CD4-positive, alpha-beta T cell treated with Interleukin-17A for 1 hour (primary cell): ENCODE results near the gene WFDC5.
"Not testable (repeated sequence)": the region's sequence is repeated elsewhere in the genome, so short reads cannot be mapped to it uniquely, and the experiment has no call there.

Experiments
- DNase-seq: peaks from one replicate; pipeline ENCODE4 v3.0.0-alpha.2; 2020

Gene WFDC5

DNA sequence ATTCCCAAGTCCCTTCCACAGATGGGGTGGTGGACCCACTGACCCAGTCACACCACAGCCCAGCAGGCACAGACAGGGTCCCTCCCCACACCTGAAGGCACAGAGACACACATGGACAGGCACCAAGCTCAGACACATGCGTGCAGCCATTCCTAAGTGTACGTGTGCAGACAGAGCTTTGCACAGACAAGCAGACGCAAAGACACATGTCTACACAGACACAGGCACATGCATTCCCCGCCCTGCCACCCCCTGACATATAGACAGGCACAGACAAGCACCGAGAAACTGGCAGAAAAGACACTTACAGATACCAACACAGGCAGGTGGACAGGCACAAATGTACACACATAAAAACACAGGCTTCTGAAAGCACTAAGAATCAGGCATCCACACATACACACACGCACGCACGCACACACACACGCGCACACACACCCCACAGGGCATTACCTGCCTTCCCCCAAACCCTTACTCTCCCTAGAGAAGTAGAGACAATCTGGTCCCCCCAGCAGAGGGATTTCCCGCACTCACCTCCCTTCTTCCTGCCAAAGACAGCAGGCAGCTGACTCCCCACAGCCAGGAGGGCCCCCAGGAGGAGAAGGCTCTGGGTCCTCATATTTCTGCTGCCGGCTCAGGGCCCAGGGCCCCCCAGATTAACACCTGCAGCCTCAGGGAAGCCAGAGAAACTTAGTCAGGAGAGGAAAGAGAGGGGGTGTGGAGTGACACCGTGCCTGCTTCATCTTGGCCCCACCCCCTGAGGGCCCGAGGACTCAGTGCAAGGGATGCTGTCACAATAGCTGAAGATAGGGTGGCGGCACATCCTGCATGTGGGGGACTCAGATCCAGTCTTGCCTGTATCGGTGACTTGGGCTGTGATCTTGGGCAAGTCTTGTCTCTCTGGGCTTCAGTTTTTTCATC, at the start of gene WFDC5:
Gene WFDC5 (minus strand): TSS at position 710 of the 921 bp plus-strand sequence. CDS start 91 bp downstream, at position 619.
- no peak for DNase-seq

- DNase-seq, result no peak
Observed at GRCh38 chr20:45163083-45163803, 48.3 kb upstream of the WFDC5 start.

DNA sequence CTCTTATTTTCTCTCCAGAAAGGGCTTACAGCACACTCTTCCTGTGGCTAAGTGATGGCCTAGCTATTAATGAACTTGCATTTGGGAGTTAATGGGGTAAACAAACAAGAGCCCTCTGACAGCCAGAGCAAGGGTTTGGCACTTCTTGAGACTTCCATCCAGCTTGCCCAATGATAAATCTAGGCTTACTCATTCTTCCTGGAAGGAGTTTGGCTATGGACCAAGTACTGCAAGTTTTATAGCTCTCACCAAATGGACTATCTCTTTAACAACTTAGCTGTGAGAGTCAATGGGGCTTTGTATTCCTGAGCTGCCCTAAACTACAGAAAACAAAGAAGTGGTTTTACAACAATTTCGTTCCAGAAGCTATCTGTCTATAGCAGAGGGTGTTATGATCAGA, 43.0 kb upstream of the WFDC5 start:
- no peak for DNase-seq

DNA sequence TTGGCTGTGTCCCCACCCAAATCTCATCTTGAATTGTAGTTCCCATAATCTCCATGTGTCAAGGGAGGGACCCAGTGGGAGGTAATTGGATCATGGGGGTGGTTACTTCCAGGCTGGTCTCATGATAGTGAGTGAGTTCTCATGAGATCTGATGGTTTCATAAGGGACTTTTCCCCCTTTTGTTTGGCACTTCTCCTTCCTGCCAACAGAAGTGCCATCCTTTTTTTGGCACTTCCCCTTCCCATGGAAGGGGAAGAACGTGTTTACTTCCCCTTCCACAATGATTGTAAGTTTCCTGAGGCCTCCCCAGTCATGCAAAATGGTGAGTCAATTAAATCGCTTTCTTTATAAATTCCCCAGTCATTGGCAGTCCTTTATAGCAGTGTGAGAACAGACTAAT, 41.7 kb upstream of the WFDC5 start:
- DNase-seq, result no peak

DNA sequence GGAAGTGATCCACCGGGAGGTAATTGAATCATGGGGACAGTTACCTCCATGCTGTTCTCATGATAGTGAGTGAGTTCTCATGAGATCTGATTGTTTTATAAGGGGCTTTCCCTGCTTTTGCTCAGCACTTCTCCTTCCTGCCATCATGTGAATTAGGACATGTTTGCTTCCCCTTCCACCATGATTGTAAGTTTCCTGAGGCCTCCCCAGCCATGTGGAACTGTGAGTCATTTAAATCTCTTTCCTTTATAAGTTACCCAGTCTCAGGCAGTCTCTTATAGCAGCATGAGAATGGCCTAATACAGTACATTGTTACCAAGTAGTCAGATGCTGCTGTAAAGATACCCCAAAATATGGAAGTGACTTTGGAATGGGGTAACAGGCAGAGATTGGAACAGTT, 39.8 kb upstream of the WFDC5 start:
- not testable (repeated sequence) for DNase-seq

GRCh38 chr20:45154183-45154582, 39.2 kb upstream of the WFDC5 start:
- no peak for DNase-seq

GRCh38 chr20:45153752-45154151, 38.8 kb upstream of the WFDC5 start:
- peak; percentile 13 for DNase-seq

DNA sequence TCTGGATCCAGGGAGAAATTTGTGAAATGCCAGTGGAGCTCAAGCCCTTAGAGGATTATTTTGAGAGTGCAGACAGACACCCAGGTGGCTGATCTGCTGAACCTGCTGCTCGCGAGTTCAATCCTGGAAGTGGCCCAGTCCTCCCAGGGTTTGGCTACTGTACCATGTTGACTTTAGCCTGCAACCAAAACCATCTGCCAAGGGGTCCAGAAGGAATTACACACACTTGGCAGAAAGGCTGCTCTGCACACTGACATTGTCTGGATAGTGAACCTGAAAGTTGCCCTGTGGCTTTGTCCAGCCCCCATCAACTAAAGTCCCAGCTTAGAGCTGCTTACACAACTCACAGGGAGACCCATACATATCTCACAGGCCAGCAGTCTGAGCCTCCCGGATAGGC, 38.2 kb upstream of the WFDC5 start:
- DNase-seq, result no peak

GRCh38 chr20:45152405-45152804, 37.4 kb upstream of the WFDC5 start:
- DNase-seq, result no peak

DNA sequence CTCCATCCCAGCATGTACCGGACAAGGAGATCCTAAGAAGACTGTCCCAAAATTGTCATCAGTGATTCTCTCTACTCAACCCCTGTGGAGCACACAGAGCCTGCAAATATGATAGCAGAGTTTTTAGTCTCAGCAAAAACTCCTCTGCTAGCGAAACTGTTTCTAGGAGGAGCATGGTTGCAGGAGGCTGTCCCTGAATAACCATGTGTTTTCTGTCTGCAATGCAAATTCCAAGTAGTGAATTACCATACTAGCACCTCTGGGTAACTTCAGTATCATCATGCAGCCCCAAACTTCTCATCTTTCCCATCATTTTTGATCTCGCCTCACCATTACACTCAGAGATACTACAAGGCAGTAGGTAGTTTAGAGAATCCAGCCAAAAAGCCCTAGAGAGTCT, 34.1 kb upstream of the WFDC5 start:
- no peak for DNase-seq

DNA sequence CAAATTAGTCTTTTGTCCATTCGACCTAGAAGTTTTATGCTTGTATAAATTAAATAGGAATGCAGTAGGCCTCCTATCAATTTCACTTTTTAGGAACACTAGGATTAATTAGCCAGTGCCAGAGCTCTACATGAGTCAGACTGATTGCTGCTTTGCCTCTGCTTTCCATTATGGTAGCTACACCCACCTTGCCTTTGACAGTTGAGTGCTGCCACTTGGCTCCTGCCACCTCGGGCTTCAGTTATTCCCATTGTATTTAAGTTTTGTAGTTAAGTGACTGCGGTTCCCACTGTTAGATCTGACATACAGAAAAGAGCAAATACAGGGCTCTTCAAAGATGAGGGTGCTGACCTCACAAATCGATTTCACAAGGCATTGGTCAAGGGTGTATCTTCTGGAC, 25.9 kb upstream of the WFDC5 start:
- DNase-seq, result no peak

DNA sequence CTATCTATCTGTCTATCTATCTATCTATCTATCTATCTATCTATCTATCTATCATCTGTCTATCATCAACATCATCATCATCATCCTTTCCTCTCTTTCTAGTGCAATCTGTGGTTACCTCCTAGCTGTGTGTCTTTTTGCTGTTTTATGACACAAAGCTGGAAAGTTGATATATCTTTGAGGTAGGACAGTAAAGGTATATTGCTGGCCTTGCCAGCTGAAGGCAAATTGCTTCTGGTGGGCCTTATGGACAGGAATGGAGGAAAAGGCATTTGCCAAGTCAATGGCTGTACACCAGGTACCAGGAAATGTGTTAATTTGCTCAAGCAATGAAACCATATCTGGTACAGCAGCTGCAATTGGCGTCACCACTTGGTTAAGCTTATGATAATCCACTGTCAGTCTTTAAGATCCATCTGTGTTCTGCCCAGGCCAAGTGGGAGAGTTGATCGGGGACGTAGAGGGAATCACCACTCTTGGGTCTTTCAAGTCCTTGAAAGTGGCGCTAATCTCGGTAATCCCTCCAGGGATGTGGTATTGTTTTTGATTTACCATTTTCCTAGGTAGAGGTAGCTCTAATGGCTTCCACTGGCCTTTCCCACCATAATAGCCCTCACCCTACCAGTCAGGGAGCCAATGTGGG, 24.9 kb upstream of the WFDC5 start:
- DNase-seq, result not testable (repeated sequence)

DNA sequence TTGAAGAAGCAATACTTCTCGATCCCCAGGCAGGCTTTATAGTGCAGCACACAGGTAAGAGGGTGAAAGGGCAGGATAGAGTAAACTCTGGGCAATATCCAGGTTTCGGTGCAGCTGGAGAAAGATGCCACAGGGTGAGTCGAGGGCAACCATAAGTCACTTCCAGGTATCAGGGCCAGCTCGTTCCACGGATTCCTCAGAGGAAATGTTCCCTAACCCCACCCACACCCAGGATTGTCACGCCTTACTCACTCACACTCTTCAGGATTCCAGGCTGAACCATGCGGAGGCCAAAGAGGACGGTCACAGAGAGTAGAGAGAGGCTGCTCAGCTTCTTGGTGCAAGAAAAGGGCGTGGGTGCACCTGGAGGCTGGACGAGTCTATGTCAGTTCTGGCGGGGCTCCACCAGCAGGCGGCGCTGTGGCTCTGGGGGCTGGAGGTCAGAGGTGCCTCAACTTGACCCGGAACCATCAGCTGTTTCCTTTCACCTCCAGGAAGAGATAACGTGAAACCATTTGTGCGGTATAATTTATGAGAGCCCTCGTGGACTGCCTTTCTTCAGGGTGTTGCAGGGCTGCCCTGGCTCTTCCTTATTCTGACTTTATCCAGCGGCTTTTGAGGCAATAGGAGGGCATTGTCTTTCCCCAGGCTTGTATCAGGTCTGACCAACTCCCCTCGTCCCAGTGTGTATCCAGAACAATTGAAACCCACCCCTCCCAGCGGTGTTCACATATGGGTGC, 23.8 kb upstream of the WFDC5 start:
- peak; percentile 27 for DNase-seq

- DNase-seq, result no peak
Observed at GRCh38 chr20:45136911-45137310, 21.9 kb upstream of the WFDC5 start.

DNA sequence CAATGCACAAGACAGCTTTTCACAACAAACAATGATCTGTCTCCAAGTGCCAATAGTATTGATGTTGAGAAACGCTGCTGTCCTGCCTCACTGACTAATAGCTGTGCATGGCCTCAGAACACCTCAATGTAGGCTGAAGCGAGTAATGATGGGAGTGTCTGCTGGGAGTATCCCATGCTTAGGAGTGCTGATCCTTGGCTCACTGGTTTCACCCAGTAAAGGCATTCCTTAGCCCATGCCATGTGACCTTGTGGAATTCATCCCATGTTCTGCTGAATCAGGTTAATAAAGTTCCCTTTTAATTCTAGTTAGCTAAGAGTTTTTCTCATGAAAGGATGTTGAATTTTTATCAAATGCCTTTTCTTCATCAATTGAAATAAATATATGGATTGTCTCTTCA, 13.1 kb upstream of the WFDC5 start:
- no peak for DNase-seq

GRCh38 chr20:45124365-45124764, 9.4 kb upstream of the WFDC5 start, which contains the start of gene WFDC12:
Gene WFDC12, minus strand, starts transcription at chr20:45124465. Its CDS starts 18 bp downstream, at chr20:45124447.
- no peak for DNase-seq

- no peak for DNase-seq
Observed at GRCh38 chr20:45121388-45121787, 6.4 kb upstream of the WFDC5 start.

DNA sequence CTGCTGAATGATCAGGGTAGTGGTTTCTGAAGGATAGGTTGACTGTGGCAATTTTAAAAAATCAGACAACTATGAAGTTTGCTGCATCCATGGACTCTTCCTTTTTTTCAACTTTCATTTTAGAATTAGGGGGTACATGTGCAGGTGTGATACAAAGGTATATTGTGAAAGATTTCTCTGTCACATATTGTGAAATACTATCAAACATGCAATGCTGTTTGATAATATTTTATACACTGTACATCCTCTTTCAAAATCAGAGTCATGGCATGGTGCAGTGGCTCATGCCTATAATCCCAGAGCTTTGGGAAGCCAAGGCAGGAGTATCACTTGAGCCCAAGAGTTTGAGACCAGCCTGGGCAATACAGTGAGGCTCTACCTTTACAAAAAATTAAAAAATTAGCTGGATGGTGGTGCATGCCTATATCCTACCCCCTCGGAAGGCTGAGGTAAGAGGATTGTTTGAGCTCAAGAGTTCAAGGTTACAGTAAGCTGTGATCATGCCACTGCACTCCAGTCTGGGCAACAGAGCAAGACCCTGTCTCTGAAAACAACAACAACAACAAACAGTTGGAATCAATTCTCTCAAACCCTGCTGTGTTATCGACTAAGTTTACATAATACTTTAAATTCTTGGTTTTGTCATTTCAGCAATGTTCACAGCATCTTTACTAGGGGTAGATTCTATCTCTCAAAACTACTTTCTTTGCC, 4.7 kb upstream of the WFDC5 start:
- no peak for DNase-seq

DNA sequence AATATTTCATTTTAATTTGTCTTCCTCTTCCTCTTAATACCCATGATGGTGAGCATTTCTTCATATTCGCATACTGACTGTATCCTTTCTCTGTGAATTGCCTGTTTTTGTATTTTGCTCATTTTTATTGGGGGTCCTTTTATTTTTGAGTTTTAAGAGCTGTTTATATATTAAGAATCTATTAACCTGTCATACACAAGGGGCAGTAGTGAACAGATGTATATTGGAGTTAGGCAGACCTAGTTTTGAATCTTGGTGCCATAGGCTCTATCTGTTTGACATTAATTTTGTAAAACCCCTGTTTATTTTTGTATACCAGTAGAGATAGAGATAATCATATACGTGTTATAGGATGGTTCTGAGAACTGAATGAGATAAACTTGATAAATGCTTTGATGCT, 3.1 kb upstream of the WFDC5 start:
- no peak for DNase-seq

GRCh38 chr20:45117581-45117980, 2.6 kb upstream of the WFDC5 start:
- DNase-seq, result no peak

GRCh38 chr20:45115829-45116228, 855 bp upstream of the WFDC5 start:
- DNase-seq, result no peak

DNA sequence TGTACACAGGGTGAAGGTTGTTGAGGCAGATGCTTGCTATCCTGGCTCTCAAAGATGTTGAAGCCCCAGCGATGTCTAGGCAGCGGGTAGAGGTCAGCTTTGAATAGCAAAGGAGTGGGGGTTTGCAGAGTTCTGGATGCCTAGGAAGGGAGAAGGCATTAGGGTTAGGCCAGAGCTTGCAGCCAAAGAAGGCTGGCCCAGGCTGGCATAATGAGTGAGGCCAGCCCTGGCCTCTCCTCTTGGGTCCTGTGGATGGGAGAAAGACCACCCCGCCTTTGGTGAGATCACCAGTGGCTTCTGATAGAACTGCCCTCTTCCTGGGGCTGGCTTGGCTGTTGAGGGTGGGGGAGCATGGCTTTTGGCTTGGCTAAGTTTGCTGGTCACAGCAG, 406 bp upstream of the WFDC5 start:
- DNase-seq, result no peak
